ENCODE measurements around the gene INTU. TPM values are rescaled to one million over a fixed set of nuclear protein-coding genes. Genes with fewer than 3 reads are reported as not detected.

Gene INTU
- total RNA-seq, 4 donors from 2014 or later, result 3.6 to 7.7 (median 5.5) TPM

DNA sequence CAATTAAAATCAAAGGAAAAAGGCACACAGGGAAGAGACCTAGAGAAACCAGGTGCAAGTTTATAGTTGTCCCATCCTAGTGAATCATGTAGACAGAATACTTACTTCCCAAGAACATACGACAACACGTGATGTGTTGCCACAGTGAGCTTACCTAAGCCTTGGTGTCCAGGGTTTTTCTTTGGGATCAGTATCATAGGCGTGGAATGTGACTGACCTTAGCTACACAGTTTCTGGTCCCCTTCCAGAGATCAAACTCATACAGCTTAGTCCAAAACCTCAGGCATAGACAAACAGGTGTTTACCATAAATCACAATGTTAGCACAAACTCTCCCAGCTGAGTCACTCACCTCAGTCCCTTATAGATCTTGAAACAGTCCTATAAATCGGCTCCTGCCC, 115.1 kb downstream of the INTU start:
- TF ChIP-seq, protein P1, sequence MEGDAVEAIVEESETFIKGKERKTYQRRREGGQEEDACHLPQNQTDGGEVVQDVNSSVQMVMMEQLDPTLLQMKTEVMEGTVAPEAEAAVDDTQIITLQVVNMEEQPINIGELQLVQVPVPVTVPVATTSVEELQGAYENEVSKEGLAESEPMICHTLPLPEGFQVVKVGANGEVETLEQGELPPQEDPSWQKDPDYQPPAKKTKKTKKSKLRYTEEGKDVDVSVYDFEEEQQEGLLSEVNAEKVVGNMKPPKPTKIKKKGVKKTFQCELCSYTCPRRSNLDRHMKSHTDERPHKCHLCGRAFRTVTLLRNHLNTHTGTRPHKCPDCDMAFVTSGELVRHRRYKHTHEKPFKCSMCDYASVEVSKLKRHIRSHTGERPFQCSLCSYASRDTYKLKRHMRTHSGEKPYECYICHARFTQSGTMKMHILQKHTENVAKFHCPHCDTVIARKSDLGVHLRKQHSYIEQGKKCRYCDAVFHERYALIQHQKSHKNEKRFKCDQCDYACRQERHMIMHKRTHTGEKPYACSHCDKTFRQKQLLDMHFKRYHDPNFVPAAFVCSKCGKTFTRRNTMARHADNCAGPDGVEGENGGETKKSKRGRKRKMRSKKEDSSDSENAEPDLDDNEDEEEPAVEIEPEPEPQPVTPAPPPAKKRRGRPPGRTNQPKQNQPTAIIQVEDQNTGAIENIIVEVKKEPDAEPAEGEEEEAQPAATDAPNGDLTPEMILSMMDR (IDR thresholded peaks at IDR 0.05; ENCODE audit: low read depth), result no peak

DNA sequence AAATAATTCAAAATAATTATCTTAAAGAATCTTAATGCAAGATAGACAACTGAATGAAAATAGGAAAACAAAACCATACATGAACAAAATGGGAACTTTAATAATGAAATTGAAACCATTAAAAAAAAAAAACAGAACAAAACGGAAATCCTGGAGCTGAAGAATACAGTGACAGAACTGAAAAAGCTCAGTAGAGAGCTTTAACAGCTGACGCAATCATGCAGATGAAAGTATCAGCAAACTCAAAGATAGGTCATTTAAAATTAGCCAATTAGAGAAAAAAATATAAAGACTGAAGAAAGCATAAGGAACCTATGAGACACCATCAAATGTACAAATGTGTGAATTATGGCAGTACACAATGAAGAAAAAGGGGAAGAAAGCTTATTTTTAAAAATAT, 116.2 kb downstream of the INTU start:
- TF ChIP-seq, protein P1 (IDR thresholded peaks at IDR 0.05; ENCODE audit: low read depth), result no peak

DNA sequence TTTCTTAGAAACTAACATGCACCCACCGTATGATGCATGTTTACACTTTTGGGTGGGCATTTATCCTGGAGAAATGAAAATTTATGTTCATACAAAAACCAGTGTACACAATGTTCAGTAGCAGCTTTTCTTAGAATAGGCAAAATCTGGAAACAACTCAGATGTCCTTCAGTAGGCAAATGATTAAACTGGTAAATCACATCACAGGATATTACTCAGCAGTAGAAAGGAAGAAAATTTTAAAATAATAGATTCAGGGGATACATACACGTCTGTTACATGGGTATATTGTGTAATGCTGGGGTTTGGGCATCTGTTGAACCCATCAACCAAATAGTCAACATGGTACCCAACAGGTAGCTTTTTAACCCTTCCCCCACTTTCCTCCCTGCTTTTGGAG, 124.1 kb downstream of the INTU start:
- TF ChIP-seq, protein P1 (IDR thresholded peaks at IDR 0.05; ENCODE audit: low read depth), result no peak

DNA sequence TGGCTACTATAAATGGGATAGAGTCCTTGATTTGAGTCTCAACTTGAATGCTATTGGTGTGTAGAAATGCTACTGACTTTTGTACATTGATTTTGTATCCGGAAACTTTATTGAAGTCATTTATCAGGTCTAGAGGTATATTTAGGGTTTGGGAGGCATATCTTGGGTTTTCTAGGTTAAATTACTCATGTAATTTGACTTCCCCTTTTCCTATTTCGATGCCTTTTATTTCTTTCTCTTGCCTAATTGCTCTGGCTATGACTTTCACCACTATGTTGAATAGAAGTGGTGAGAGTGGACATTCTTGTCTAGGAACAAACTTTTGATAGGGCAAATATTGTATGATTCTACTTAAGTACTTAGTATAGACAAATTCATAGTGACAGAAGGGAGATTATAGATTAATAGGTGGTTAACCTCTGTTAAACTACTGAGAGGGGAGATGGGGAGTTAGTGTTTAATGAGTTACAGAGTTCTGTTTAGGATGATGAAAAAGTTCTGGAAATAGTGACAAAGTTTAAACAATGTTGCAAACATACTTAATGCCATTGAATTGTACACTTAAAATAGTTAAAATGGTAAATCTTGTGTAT, 126.6 kb downstream of the INTU start:
- TF ChIP-seq, protein P1 (IDR thresholded peaks at IDR 0.05; ENCODE audit: low read depth), result no peak

DNA sequence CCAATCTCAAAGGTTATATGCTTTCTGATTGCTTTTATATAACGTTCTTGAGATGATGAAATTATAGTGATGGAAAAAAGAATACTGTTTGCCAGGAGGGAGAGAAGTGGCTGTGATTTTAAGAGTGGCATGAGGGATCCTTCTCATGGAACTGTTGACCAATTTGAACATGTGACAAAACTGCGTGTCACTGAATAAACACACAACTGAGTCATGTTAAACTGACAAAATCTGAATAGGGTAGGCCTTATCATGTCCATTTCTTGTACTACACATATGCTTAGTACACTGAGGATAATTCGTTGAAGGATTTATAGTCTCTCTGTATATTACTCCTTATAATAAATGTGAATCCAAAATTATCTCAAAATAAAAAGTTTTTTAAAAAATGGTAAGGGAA, 127.1 kb downstream of the INTU start:
- TF ChIP-seq, protein P1 (IDR thresholded peaks at IDR 0.05; ENCODE audit: low read depth), result no peak

DNA sequence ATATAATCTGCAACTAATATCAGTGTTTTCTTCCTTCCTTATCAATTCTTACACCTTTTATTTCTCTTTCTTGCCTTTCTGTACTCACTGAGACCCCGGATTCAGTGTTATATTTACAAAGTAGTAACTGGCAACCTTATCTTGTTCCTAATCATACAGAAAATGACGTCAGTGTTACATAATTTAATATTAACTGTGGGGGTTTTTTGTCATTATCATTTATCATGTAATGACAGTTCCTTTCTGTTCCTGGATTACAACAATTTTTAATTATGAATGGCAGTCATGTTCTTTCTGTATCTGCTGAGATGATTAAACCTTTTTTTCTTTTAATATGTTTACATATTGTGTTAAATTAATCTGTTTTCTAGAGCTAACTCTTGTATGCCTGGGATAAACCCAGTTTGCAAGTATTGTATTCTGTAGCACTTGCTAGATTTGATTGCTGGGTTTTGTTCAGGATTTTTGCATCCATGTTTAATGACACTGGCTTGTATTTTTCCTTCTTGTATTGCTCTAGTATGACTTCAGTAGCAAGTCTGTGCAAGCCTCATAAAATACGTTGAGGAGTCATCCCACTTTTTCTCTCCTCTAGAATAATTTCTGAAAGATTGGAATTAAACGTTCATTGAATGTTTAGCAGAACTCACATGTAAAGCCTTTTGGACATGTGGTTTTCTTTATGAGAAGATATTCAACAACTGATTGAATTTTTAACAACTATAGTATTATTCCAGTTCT, 138.9 kb downstream of the INTU start:
- TF ChIP-seq, protein P1 (IDR thresholded peaks at IDR 0.05; ENCODE audit: low read depth), result no peak

DNA sequence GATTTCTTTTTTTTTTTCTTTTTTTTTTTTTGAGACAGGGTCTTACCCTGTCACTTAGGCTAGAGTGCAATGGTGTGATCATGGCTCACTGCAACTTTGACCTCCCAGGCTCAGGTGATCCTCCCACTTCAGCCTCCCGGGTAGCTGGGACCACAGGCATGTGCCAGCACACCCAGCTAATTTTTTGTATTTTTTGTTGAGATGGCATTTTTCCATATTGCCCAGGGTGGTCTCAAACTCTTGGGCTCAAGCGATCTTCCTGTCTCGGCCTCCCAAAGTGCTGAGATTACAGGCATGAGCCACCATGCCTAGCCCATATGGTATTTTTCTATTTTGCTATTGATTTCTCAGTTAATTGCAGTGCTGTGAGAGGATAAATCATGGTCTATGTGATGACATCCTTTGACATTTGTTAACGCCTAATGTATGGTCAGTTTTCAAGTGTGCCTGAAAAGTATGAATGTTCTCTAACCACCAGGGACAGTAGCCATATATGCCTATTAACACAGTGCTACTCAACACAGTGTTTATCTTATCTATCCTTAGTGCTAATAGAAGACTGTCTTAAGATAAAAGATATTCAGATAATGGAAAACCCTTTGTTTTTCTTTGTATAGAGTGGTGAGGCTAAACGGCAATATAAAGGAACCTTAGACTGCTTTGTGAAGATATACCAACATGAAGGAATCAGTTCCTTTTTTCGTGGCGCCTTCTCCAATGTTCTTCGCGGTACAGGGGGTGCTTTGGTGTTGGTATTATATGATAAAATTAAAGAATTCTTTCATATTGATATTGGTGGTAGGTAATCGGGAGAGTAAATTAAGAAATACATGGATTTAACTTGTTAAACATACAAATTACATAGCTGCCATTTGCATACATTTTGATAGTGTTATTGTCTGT, 140.3 kb downstream of the INTU start:
- TF ChIP-seq, protein P1 (IDR thresholded peaks at IDR 0.05; ENCODE audit: low read depth), result no peak
